ENCODE measurements around the gene CLCN7.

The CLCN7 gene

GRCh38 chr16:1458977-1459341 lies 15.9 kb downstream of the CLCN7 start:
- DNase-seq, result no peak

GRCh38 chr16:1458336-1458976 lies 16.4 kb downstream of the CLCN7 start:
- no peak for DNase-seq

- no peak for DNase-seq
Observed at GRCh38 chr16:1457489-1458245, 17.2 kb downstream of the CLCN7 start.

GRCh38 chr16:1456951-1457350 lies 17.9 kb downstream of the CLCN7 start:
- DNase-seq, result no peak

GRCh38 chr16:1455190-1456171 lies 19.3 kb downstream of the CLCN7 start:
- DNase-seq, result no peak

- DNase-seq, result no peak
Observed at GRCh38 chr16:1454561-1454960, 20.3 kb downstream of the CLCN7 start.

- no peak for DNase-seq
Observed at GRCh38 chr16:1453316-1453715, 21.5 kb downstream of the CLCN7 start.

- DNase-seq, result no peak
Observed at GRCh38 chr16:1452530-1452929, 22.3 kb downstream of the CLCN7 start.

GRCh38 chr16:1451702-1452392 lies 23.0 kb downstream of the CLCN7 start:
- no peak for DNase-seq

GRCh38 chr16:1450841-1451240 lies 24.0 kb downstream of the CLCN7 start:
- DNase-seq, result no peak

GRCh38 chr16:1450218-1450617 lies 24.6 kb downstream of the CLCN7 start:
- DNase-seq, result no peak

- no peak for DNase-seq
Observed at GRCh38 chr16:1449201-1449788, 25.5 kb downstream of the CLCN7 start.

GRCh38 chr16:1448536-1449116 lies 26.2 kb downstream of the CLCN7 start:
- no peak for DNase-seq

- DNase-seq, result no peak
Observed at GRCh38 chr16:1447965-1448364, 26.9 kb downstream of the CLCN7 start.

GRCh38 chr16:1446296-1447080 lies 28.3 kb downstream of the CLCN7 start:
- DNase-seq, result no peak

GRCh38 chr16:1445518-1446203 lies 29.2 kb downstream of the CLCN7 start:
- no peak for DNase-seq

GRCh38 chr16:1444730-1445517 lies 29.9 kb downstream of the CLCN7 start:
- no peak for DNase-seq

GRCh38 chr16:1443980-1444729 lies 30.7 kb downstream of the CLCN7 start, which contains the start of gene CCDC154:
Gene CCDC154, minus strand, starts transcription at chr16:1444556. Its CDS starts 234 bp downstream, at chr16:1444322.
- no peak for DNase-seq

Measured in SHP77 treated with DMSO at 0.1 percent for 48 hours (cell line).